ENCODE results near the gene MEDAG.

GRCh38 chr13:30877335-30877734, 28.7 kb upstream of the MEDAG start:
- no peak for TF ChIP-seq CTCF (IDR thresholded peaks at IDR 0.05; ENCODE audit: borderline replicate concordance, extremely low read depth, low read length, poor library complexity, severe bottlenecking)
- TF ChIP-seq EZH2 (IDR thresholded peaks at IDR 0.05; ENCODE audit: borderline replicate concordance, low read depth, low read length, severe bottlenecking) = no peak
